ENCODE results near the gene ITGB7. TPM values are rescaled to one million over a fixed set of nuclear protein-coding genes. Genes with fewer than 3 reads are reported as not detected.
A peak's percentile ranks its signal among the peaks of the same experiment; 100 is the strongest.

Gene ITGB7
- total RNA-seq, 1 donor from 2014 or later = 137 TPM

DNA sequence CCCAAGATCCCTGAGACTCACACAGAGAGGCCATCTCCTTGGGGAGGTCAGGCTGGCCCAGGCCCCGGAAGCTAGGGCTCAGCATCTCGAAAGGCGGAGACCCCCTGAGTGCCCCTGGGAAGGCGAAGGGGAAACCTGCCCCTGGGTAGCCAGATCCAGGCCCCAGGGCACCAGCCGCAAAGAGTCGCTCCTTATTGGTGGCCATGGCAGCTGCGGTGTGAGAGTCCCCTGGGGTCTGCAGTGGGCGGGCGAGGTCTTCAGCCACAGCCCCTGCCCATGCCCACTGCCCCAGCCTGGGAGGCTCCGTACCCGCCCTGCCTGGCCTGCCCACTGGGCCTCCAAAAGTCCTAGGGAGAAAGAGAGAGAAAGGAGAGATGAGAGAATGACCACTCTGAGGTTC, 20.3 kb upstream of the ITGB7 start:
- TF ChIP-seq, protein P1, sequence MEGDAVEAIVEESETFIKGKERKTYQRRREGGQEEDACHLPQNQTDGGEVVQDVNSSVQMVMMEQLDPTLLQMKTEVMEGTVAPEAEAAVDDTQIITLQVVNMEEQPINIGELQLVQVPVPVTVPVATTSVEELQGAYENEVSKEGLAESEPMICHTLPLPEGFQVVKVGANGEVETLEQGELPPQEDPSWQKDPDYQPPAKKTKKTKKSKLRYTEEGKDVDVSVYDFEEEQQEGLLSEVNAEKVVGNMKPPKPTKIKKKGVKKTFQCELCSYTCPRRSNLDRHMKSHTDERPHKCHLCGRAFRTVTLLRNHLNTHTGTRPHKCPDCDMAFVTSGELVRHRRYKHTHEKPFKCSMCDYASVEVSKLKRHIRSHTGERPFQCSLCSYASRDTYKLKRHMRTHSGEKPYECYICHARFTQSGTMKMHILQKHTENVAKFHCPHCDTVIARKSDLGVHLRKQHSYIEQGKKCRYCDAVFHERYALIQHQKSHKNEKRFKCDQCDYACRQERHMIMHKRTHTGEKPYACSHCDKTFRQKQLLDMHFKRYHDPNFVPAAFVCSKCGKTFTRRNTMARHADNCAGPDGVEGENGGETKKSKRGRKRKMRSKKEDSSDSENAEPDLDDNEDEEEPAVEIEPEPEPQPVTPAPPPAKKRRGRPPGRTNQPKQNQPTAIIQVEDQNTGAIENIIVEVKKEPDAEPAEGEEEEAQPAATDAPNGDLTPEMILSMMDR (IDR thresholded peaks at IDR 0.05) = no peak
- H3K4me1 Mint-ChIP-seq = peaks cover 7% of the 10 kb centered on the region
- H3K27ac Mint-ChIP-seq = no peak overlapping the region
- ATAC-seq (ENCODE audit: low read depth) (no peak), DNase-seq (no peak)
- intact Hi-C loops (cut with micrococcal nuclease) = no loop called here
- H3K9me3 Mint-ChIP-seq = no peaks in the 10 kb centered on the region
- H3K4me3 Mint-ChIP-seq = no peak overlapping the region
- ChIA-PET CTCF (no interaction called here), POLR2A (no interaction called here)
- H3K27me3 Mint-ChIP-seq = no peaks in the 10 kb centered on the region
- no peaks in the 10 kb centered on the region for H3K36me3 Mint-ChIP-seq (ENCODE audit: low read depth)

DNA sequence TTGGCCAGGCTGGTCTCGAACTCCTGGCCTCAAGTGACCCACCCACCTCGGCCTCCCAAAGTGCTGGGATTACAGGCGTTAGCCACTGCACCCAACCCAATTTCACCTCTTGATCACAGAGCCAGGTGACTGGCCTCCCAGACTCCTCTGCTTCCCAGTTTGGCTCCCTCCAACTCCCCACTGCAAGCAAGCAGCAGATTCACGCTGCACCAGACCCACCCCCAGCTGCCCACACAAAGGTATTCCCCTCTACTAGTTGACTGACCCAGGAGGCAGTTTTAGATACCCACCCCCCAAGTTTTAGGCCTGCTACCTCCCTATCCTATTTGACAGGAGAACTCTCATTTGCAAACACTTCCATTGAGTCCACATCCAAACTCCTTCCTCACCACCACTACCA, 19.8 kb upstream of the ITGB7 start:
- TF ChIP-seq, protein P1 (IDR thresholded peaks at IDR 0.05) = no peak
- DNase-seq = no peak
- Mint-ChIP-seq H3K27ac (no peak overlapping the region), H3K9me3 (no peaks in the 10 kb centered on the region), H3K4me3 (no peak overlapping the region), H3K36me3 (ENCODE audit: low read depth) (no peaks in the 10 kb centered on the region), H3K27me3 (no peaks in the 10 kb centered on the region), H3K4me1 (peaks cover 10% of the 10 kb centered on the region)
- intact Hi-C loops (cut with micrococcal nuclease) = no loop called here
- ATAC-seq (ENCODE audit: low read depth) = no peak
- POLR2A ChIA-PET = no interaction called here
- CTCF ChIA-PET = no interaction called here

- H3K4me3 Mint-ChIP-seq = no peak overlapping the region
- POLR2A ChIA-PET = interaction anchor here (0.6 kb wide), 1 partner anchor 76 kb away, joined by 3 read pairs; no protein-coding TSS in a partner anchor
Observed at GRCh38 chr12:53225635-53226424, 18.8 kb upstream of the ITGB7 start.

GRCh38 chr12:53224897-53225634, 18.0 kb upstream of the ITGB7 start:
- Mint-ChIP-seq H3K27me3 (no peaks in the 10 kb centered on the region), H3K4me3 (no peak overlapping the region), H3K4me1 (peaks cover 12% of the 10 kb centered on the region), H3K9me3 (no peaks in the 10 kb centered on the region), H3K36me3 (ENCODE audit: low read depth) (peaks cover 8% of the 10 kb centered on the region), H3K27ac (peak overlapping the region; percentile 21)
- no peak for ATAC-seq (ENCODE audit: low read depth)
- CTCF ChIA-PET = interaction anchor here (1.2 kb wide), 1 partner anchor 12 kb away, joined by 3 read pairs; no protein-coding TSS in a partner anchor
- POLR2A ChIA-PET = interaction anchor here (0.6 to 0.7 kb wide), 2 partner anchors 19 to 76 kb away, joined by 3 to 4 read pairs; no protein-coding TSS in a partner anchor
- no peak for DNase-seq
- TF ChIP-seq, protein P1 (IDR thresholded peaks at IDR 0.05) = no peak
- intact Hi-C loops (cut with micrococcal nuclease) = no loop called here

More at GRCh38 chr12:53225635-53226424, 18.8 kb upstream of the ITGB7 start:
- H3K36me3 Mint-ChIP-seq (ENCODE audit: low read depth) = peaks cover 3% of the 10 kb centered on the region
- no peaks in the 10 kb centered on the region for H3K27me3 Mint-ChIP-seq
- no peak overlapping the region for H3K27ac Mint-ChIP-seq
- CTCF ChIA-PET = interaction anchor here (1.2 kb wide), 1 partner anchor 12 kb away, joined by 3 read pairs; no protein-coding TSS in a partner anchor
- ATAC-seq (ENCODE audit: low read depth) = no peak
- peaks cover 12% of the 10 kb centered on the region for H3K4me1 Mint-ChIP-seq
- intact Hi-C loops (cut with micrococcal nuclease) = no loop called here
- DNase-seq = no peak
- TF ChIP-seq, protein P1 (IDR thresholded peaks at IDR 0.05) = no peak
- no peaks in the 10 kb centered on the region for H3K9me3 Mint-ChIP-seq
